ENCODE measurements around the gene NUP93. TPM values are rescaled to one million over a fixed set of nuclear protein-coding genes. Genes with fewer than 3 reads are reported as not detected.
A peak's percentile ranks its signal among the peaks of the same experiment; 100 is the strongest.

Gene NUP93
- total RNA-seq, 2 donors from 2014 or later = 18.1 to 19.8 TPM

DNA sequence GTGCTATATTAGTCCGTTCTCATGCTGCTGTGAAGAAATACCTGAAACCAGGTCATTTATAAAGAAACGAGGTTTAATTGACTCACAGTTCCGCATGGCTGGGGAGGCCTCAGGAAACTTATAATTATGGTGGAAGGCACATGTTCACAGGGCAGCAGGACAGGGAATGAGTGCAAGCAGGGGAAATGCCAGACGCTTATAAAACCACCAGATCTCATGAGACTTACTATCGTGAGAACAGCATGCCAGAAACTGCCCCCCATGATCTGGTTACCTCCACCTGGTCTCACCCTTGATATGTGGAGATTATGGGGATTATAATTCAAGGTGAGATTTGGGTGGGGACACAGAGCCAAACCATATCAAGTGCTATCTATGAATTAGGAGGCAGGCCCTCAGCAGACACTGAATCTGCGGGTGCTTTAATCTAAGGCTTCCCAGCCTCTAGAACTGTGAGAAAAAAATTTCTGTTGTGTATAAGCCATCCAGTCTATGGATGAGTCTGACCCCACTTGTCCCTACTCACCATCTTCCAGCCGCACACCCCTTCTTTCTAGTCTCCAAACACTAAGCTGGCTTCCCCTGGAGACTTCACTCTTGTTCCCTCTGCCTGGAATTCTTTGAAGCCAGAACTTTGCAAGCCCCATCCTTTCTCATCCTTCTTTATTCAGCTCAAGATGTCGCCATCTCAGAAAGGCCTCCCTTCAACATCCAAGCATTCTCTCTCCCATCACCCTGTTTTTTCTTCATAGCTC lies 772 bp upstream of the NUP93 start:
- Histone ChIP-seq H3K4me3 (peak overlapping the region; percentile 77 to 87), H3K4me1 (peaks cover 0 to 23% of the 10 kb centered on the region in 2 donors), H3K36me3 (no peaks in the 10 kb centered on the region), H3K27me3 (no peaks in the 10 kb centered on the region), H3K9me3 (no peaks in the 10 kb centered on the region), H3K27ac (peak overlapping the region; percentile 78 to 80)
- TF ChIP-seq, protein P1, sequence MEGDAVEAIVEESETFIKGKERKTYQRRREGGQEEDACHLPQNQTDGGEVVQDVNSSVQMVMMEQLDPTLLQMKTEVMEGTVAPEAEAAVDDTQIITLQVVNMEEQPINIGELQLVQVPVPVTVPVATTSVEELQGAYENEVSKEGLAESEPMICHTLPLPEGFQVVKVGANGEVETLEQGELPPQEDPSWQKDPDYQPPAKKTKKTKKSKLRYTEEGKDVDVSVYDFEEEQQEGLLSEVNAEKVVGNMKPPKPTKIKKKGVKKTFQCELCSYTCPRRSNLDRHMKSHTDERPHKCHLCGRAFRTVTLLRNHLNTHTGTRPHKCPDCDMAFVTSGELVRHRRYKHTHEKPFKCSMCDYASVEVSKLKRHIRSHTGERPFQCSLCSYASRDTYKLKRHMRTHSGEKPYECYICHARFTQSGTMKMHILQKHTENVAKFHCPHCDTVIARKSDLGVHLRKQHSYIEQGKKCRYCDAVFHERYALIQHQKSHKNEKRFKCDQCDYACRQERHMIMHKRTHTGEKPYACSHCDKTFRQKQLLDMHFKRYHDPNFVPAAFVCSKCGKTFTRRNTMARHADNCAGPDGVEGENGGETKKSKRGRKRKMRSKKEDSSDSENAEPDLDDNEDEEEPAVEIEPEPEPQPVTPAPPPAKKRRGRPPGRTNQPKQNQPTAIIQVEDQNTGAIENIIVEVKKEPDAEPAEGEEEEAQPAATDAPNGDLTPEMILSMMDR (IDR thresholded peaks at IDR 0.05) = no peak
- DNase-seq (ENCODE audit: low spot score) = no peak

DNA sequence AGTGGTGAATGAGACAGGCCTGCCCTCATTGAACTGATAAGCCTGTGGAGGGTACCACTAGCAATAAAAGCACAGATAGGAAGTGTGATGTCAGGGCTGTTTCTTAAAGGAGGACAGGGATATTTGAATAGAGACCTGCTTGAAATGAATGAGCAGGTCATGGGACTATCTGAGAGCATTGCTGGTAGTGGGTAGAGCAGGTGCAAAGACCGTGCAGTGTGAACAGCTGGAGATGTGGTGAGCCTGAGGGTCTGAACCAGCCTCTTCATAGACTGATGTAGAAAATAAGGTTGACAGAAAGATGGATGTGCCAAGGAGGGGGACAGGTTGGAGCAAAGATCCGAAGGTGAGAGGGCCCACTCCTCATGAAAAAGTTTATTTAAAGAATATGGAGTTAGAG lies 2.4 kb downstream of the NUP93 start:
- no peaks in the 10 kb centered on the region for H3K27me3 ChIP-seq
- H3K4me3 ChIP-seq = no peak overlapping the region
- H3K4me1 ChIP-seq = peaks cover 0 to 23% of the 10 kb centered on the region in 2 donors
- no peaks in the 10 kb centered on the region for H3K9me3 ChIP-seq
- TF ChIP-seq, protein P1 (IDR thresholded peaks at IDR 0.05) = no peak
- no peak for DNase-seq (ENCODE audit: low spot score)
- H3K27ac ChIP-seq = no peak overlapping the region
- no peaks in the 10 kb centered on the region for H3K36me3 ChIP-seq

DNA sequence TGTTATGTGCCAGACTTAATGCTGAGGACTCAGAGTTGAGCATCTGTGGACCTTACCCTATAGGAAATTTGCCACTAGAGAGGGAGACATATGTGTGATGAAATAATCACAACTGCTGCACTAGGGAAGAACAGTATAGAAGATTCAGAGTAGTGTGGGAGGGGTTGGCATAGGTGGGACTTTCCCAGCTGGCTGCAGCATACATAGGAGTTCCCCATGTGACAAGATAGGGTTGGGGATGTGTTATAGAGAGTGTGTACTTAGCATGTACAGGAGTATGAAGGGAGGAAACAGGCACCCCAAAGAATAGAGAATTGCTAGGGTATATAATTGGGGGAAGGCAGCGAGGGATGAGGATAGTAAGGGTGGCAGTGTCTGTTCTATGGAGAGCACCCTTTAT lies 2.9 kb downstream of the NUP93 start:
- Histone ChIP-seq H3K27me3 (no peaks in the 10 kb centered on the region), H3K4me1 (peaks cover 0 to 23% of the 10 kb centered on the region in 2 donors), H3K36me3 (no peaks in the 10 kb centered on the region), H3K27ac (no peak overlapping the region), H3K4me3 (no peak overlapping the region), H3K9me3 (no peaks in the 10 kb centered on the region)
- no peak for DNase-seq (ENCODE audit: low spot score)
- TF ChIP-seq, protein P1 (IDR thresholded peaks at IDR 0.05) = no peak

DNA sequence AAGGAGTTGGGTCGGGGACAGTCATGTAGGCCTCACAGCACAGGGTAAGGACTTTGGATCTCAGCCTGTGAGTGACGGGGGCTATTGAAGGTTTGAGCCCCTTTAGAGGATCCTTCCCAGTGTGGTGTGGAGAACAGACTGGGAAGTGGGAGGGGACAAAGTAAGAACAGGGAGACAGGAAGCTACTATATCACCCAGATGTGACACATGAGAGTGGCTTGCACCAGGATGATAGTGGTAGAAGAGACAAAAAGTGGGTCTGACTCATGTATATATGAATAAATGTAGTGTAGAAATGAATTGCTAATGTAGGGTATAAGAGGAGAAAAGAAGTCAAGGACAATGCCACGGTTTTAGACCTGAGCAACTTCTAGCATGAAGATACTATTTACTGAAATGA lies 4.5 kb downstream of the NUP93 start:
- Histone ChIP-seq H3K36me3 (no peaks in the 10 kb centered on the region), H3K4me1 (peaks cover 0 to 11% of the 10 kb centered on the region in 2 donors), H3K27me3 (no peaks in the 10 kb centered on the region), H3K9me3 (no peaks in the 10 kb centered on the region), H3K27ac (no peak overlapping the region), H3K4me3 (no peak overlapping the region)
- no peak for DNase-seq (ENCODE audit: low spot score)
- TF ChIP-seq, protein P1 (IDR thresholded peaks at IDR 0.05) = no peak

DNA sequence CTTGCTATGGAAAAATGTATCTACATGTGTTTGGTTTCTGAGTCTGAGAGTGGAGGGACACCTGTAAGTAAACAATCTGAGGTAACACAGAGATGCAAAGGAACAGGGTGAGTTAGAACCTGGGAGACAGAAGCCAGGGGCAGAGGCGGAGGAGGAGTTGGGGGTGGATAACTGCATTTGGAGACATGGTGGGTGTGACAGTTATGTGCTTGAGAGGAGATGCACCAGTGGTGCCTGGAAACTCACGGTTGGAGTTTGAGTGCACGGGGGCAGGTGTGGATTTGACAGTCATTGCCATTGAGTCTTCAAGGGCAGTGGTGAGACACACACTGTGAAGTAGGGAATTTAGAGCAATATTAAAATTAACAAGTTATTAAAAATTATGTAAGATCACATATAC lies 6.5 kb downstream of the NUP93 start:
- Histone ChIP-seq H3K4me1 (no peaks in the 10 kb centered on the region), H3K27me3 (no peaks in the 10 kb centered on the region), H3K4me3 (no peak overlapping the region), H3K27ac (no peak overlapping the region), H3K36me3 (no peaks in the 10 kb centered on the region), H3K9me3 (no peaks in the 10 kb centered on the region)
- TF ChIP-seq, protein P1 (IDR thresholded peaks at IDR 0.05) = no peak
- no peak for DNase-seq (ENCODE audit: low spot score)

DNA sequence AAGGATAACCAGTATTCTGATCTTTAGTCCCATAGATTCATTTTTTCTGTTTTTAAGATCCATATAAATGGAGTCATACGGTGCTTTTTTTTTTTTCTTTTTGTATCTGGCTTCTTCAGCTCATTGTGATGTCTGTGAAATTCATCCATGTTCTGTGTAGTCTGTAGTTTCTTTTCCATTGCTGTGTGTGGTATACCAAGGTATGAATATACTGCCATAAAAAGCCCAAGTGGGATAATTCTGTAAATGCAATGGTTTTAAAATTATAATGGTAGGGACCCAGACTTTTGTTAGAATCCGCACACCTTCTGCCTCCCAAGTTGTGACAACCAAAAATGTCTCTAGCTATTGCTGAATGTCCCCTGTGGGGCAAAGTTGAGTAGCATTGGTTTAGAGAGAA lies 7.6 kb downstream of the NUP93 start:
- Histone ChIP-seq H3K36me3 (no peaks in the 10 kb centered on the region), H3K4me1 (peaks cover 0 to 7% of the 10 kb centered on the region in 2 donors), H3K9me3 (no peaks in the 10 kb centered on the region), H3K4me3 (no peak overlapping the region), H3K27me3 (no peaks in the 10 kb centered on the region), H3K27ac (no peak overlapping the region)
- TF ChIP-seq, protein P1 (IDR thresholded peaks at IDR 0.05) = no peak
- no peak for DNase-seq (ENCODE audit: low spot score)

Data from right atrium auricular region (tissue), 2 donors.